GM19328 (cell line): ENCODE data around the gene AGBL2.
"Not testable (repeated sequence)": the region's sequence is repeated elsewhere in the genome, so short reads cannot be mapped to it uniquely, and the experiment has no call there.

Experiments
- ATAC-seq: cut with Tn5 transposase; IDR thresholded peaks from one replicate; pipeline ENCODE4 v1.9.1; 2021; ENCODE audit warnings: mild to moderate bottlenecking, moderate library complexity; ENCODE audit not compliant: unreplicated experiment

Gene AGBL2

DNA sequence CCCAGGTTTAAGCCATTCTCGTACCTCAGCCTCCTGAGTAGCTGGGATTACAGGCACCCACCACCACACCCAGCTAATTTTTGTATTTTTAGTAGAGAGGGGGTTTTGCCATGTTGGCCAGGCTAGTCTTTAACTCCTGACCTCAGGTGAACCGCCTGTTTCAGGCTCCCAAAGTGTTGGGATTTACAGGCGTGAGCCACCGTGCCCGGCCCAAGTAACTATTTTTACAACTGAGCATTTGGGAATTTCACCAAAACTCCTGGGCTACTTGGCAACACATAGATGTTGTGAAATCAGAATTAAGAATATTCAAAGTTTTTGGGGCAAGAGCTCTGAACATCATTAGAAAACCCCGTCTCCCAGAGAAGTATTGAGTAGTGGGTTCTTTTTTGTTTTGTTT is 74.7 kb downstream of the AGBL2 start:
- ATAC-seq, result not testable (repeated sequence)

DNA sequence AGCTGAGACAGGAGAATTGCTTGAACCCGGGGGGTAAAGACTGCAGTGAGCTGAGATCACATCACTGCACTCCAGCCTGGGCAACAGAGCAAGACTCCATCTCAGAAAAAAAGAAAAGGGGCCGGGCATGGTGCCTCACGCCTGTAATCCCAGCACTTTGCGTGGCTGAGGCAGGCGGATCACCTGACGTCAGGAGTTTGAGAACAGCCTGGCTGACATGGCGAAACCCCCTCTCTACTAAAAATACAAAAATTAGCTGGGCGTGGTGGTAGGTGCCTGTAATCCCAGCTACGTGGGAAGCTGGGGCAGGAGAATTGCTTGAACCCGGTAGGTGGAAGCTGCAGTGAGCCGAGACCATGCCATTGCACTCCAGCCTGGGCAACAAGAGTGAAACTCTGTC is 78.8 kb downstream of the AGBL2 start:
- not testable (repeated sequence) for ATAC-seq

DNA sequence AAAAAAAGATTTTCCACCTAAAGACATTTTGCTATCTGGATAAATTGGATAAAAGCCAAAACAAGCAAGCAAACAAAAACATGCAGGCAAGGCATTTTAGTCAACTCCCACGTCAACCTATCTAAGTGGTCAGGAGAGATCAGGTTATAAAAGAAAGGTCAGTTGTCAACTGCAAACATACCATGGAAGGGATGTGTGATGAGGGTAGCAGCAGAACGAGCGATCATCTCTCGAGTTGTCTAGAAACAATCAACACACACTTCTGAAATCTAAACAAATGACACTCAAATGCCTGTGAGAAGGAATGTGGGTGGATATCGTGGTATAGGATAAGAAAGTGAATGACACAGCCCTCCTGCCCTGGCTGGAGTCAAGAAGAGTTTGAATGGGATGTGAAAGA is 83.7 kb downstream of the AGBL2 start:
- ATAC-seq, result no peak

DNA sequence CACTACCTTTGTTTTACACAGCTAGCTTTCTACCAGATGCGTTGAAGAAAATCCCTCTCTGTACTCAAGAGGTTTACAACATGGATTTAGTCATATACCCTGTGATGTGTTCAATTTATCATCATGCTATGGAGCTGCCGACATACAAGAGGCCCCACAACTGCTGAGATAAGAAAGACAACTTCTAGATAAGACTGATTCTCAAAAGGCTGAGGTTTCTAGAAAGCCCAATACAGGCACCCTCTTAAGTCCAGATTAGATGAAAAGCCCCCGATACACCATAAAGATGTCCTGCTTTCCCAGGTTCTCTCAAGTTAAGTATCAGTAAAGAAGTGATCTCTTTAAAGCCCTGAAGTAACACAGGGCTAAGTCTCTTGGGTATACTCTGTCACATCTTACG is 87.1 kb downstream of the AGBL2 start:
- ATAC-seq, result no peak

DNA sequence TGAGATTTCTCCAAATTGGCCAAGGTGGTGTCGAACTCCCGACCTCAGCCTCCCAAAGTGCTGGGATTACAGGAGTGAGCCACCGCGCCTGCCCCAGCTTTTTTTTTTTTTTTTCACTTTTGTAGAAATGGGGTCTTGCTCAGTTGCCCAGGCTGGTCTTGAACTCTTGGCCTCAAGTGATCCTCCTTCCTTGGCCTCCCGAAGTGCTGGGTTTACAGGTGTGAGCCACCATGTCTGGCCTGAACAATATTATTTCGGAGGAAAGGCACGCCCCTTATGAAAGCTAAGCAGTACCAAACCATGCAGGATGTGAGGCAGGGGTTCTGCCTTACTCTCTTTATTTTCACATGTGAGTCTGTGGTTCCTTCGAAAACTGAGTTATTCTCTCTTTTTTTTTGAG is 88.9 kb downstream of the AGBL2 start:
- ATAC-seq, result no peak

DNA sequence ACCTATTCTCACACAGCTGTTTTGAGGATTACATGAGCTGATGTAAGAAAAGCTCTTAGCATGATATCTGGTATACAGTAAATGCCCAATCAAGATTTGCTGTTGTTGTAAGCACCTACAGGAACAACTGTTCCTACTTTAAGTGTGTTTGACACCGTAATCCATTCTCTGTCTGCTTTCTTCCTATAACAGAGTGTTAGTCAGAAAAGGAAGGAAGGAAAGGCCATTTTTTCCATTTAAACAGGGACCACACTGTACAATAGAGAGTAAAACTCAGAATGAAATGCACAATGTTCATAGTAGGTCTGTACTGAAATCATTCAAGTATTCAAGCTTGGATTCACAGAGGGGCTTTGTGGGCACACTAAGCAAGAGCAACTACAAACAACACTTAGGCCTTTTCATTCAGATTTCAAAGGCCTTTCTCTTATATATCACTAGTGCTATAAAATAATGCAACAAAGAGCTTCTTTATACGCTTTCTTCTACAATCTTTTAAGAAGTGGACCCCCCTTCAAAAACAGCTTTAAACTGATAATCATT is 94.3 kb downstream of the AGBL2 start:
- ATAC-seq, result no peak

DNA sequence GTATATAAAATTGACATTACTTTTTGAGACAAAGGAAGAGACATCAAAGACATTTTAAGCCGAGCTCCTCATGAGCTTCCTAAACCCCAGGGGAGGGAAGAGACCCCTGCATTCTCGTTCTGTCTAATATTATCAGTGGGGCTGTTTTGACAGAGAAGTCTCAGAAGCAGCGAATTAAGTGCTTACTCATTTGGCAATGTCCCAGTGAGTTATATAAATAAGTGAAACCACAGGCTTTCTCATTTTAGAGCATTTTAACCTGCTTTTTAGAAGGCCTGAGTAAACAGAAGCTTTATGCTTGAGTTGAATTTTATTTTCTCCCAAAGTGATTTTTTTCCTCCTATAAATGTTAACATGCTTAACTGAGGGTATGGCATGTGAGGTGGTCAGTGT is 97.8 kb downstream of the AGBL2 start:
- no peak for ATAC-seq

DNA sequence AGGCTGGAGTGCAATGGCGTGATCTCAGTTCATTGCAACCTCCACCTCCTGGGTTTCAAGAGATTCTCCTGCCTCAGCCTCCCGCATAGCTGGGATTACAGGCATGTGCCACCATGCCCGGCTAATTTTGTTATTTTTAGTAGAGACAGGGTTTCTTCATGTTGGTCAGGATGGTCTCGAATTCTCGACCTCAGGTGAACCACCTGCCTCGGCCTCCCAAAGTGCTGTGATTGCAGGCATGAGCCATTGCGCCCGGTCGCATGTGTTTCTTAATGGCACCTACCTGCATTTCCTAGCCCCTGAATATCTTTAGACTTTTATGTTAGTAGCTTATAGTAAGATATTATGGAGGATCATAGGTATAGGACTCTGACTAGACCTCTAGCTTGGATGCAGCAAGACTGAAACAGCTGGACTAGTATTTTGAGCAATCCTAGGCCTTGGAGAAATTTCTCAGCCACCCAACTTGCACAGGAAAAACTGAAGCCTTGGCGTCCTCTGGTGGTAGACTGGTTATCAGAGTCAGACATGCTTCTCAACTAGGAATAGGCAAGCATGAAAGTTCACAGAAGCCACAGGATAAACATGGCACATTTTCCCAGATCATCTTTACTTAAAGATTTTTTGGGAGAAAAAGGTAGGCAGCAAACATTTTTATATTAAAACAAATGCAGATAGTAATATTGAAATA is 98.3 kb downstream of the AGBL2 start:
- no peak for ATAC-seq

DNA sequence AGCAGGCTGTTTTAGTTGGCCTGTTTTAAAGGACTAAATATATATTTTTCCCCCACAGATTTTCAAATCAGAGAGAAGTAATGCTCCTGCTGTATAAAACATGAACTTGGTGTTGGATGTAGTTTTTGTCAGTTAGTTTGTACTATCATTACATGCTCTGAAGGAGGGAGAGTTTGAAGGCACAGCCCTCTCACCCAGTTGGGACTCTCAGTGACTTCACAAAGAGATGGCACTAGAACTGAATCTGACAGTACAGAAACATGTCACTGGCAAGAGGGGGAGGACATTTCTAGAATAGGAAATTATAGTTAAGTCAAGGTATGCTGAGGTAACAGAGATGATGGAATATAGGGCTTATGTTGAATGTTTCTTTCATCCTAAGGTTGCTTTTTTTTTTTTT is 99.9 kb downstream of the AGBL2 start:
- ATAC-seq, result no peak

DNA sequence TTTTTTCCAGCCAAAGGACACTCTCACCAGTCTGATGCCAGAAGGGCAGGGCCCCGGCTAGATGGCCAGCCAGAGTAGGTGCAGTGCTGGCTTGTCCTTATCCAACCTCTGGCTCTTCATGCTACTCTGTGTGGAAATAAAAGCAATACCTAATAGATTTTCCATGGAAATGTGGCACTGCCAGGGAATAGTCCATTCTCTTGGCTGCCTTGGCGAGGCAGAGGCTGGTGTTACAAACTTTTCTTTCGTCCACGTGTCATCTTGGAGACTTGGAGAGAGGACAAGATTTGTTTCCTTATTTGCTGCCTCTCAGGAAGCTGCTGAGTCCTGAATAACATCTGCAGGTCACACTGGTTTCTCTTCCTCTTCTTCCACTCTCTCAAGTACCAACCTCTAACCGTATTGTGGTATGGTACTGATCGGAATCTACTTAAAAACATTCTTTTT is 103.8 kb downstream of the AGBL2 start:
- peak; percentile 68 for ATAC-seq

DNA sequence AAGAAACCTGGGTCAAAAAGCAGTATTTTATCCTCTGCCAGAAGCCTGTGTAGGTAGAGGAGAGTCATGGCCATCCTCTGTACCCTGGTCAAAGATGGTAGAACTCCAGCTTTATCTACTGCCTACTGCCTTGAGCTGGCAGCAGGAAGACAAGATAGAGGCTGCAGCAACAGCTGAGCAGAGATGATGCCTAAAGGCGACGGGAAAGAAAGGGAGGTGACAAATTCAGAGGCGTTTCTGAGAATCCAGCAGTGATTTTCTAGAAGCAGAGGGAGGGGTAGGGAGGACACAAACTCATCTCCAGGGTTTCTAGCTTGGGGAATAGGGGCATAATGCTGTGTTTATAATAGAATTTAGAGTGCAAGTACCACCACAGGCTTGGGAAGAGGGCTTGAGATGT is 105.5 kb downstream of the AGBL2 start:
- no peak for ATAC-seq
